GM19025 (cell line): ENCODE measurements around the gene ADGRD1.
"Not testable (repeated sequence)": the region's sequence is repeated elsewhere in the genome, so short reads cannot be mapped to it uniquely, and the experiment has no call there.

ENCODE experiments used
- ATAC-seq: cut with Tn5 transposase; IDR thresholded peaks from one replicate; pipeline ENCODE4 v1.9.1; 2021; ENCODE audit warnings: mild to moderate bottlenecking, low read depth, moderate library complexity; ENCODE audit not compliant: unreplicated experiment

ADGRD1 gene

GRCh38 chr12:131111446-131111845, 157.7 kb downstream of the ADGRD1 start:
- no peak for ATAC-seq

- no peak for ATAC-seq
These were observed 158.3 kb downstream of the ADGRD1 start for GRCh38 chr12:131112021-131112420.

GRCh38 chr12:131112700-131113290, 159.1 kb downstream of the ADGRD1 start:
- no peak for ATAC-seq

GRCh38 chr12:131113568-131114270, 160.0 kb downstream of the ADGRD1 start:
- ATAC-seq, result no peak

- ATAC-seq, result no peak
These were observed 160.6 kb downstream of the ADGRD1 start for GRCh38 chr12:131114271-131114670.

- ATAC-seq, result no peak
These were observed 161.4 kb downstream of the ADGRD1 start for GRCh38 chr12:131114942-131115584.

GRCh38 chr12:131115766-131116467, 162.2 kb downstream of the ADGRD1 start:
- no peak for ATAC-seq

- ATAC-seq, result no peak
These were observed 162.9 kb downstream of the ADGRD1 start for GRCh38 chr12:131116468-131117117.

GRCh38 chr12:131117438-131118245, 163.9 kb downstream of the ADGRD1 start:
- no peak for ATAC-seq

- no peak for ATAC-seq
These were observed 164.7 kb downstream of the ADGRD1 start for GRCh38 chr12:131118371-131118770.

- not testable (repeated sequence) for ATAC-seq
These were observed 165.6 kb downstream of the ADGRD1 start for GRCh38 chr12:131119345-131119744.

- ATAC-seq, result no peak
These were observed 166.2 kb downstream of the ADGRD1 start for GRCh38 chr12:131119936-131120335.

- no peak for ATAC-seq
These were observed 167.1 kb downstream of the ADGRD1 start for GRCh38 chr12:131120831-131121271.

GRCh38 chr12:131121705-131122405, 168.1 kb downstream of the ADGRD1 start:
- ATAC-seq, result no peak

- no peak for ATAC-seq
These were observed 168.9 kb downstream of the ADGRD1 start for GRCh38 chr12:131122631-131123030.

GRCh38 chr12:131123817-131124216, 170.1 kb downstream of the ADGRD1 start:
- ATAC-seq, result no peak

- no peak for ATAC-seq
These were observed 171.0 kb downstream of the ADGRD1 start for GRCh38 chr12:131124487-131125280.

- ATAC-seq, result no peak
These were observed 173.0 kb downstream of the ADGRD1 start for GRCh38 chr12:131126662-131127173.
